HEK293 (cell line): ENCODE measurements around the gene CDR2L.

Experiments used
- REPIN1 ChIP-seq: fragments of 450-650 bp; formaldehyde crosslinking; IDR thresholded peaks from 2 replicates; pipeline ENCODE4 v1.5.1; 2017; ENCODE audit warnings: missing biosample characterization, missing genetic modification characterization, low read depth
- YY1 ChIP-seq: fragments of 450-650 bp; formaldehyde crosslinking; IDR thresholded peaks from 2 replicates; pipeline ENCODE4 v1.5.1; 2018; ENCODE audit warnings: missing biosample characterization, missing genetic modification characterization
- ZBTB7A ChIP-seq: fragments of 450-650 bp; formaldehyde crosslinking; IDR thresholded peaks from 2 replicates; pipeline ENCODE4 v1.5.1; 2016; ENCODE audit warnings: low read depth, missing biosample characterization, missing genetic modification characterization
- ZNF23 ChIP-seq: fragments of 450-650 bp; formaldehyde crosslinking; IDR thresholded peaks from 2 replicates; pipeline ENCODE4 v1.5.1; 2016; ENCODE audit warnings: missing biosample characterization, missing genetic modification characterization, borderline replicate concordance
- TF ChIP-seq, protein P1 (sequence below): fragments of 450-650 bp; formaldehyde crosslinking; IDR thresholded peaks from 2 replicates; pipeline ENCODE4 v1.5.1; 2016; ENCODE audit warnings: missing biosample characterization, missing genetic modification characterization
- TF ChIP-seq, protein P2 (sequence below): fragments of 450-650 bp; formaldehyde crosslinking; IDR thresholded peaks from 2 replicates; pipeline ENCODE4 v1.5.1; 2016; ENCODE audit warnings: missing biosample characterization, missing genetic modification characterization

DNA sequence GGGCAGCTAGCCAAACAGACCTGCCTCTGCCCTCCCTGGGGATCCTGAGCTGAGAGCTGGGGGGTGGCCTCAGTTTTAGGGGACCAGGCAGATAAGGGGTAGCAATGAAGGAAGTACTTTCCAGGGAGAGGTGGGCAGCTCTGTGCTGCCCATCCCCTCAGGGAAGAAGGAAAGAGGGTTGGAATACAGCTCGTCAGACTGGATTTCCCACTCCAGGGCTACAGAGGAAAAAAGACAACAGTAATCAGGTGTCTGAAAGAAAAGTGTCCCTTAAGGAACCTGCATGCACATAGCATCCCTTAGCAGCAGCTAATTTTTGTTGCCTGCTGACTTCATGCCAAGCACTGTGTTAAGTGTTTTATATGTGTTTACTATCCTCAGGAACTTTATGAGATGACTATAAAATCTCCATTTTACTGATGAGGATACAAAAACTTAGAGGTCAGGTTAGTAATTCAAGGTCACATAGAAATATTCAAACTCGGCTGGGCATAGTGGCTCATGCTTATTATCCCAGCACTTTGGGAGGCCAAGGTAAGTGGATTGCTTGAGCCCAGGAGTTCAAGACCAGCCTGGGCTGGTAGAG, 21.8 kb downstream of the CDR2L start:
- no peak for TF ChIP-seq REPIN1 (tag by site-specific recombination)
- TF ChIP-seq, protein P1, sequence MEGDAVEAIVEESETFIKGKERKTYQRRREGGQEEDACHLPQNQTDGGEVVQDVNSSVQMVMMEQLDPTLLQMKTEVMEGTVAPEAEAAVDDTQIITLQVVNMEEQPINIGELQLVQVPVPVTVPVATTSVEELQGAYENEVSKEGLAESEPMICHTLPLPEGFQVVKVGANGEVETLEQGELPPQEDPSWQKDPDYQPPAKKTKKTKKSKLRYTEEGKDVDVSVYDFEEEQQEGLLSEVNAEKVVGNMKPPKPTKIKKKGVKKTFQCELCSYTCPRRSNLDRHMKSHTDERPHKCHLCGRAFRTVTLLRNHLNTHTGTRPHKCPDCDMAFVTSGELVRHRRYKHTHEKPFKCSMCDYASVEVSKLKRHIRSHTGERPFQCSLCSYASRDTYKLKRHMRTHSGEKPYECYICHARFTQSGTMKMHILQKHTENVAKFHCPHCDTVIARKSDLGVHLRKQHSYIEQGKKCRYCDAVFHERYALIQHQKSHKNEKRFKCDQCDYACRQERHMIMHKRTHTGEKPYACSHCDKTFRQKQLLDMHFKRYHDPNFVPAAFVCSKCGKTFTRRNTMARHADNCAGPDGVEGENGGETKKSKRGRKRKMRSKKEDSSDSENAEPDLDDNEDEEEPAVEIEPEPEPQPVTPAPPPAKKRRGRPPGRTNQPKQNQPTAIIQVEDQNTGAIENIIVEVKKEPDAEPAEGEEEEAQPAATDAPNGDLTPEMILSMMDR (tag by site-specific recombination), result no peak
- TF ChIP-seq YY1 (tag by site-specific recombination), result no peak
- no peak for TF ChIP-seq ZBTB7A
- TF ChIP-seq, protein P2, sequence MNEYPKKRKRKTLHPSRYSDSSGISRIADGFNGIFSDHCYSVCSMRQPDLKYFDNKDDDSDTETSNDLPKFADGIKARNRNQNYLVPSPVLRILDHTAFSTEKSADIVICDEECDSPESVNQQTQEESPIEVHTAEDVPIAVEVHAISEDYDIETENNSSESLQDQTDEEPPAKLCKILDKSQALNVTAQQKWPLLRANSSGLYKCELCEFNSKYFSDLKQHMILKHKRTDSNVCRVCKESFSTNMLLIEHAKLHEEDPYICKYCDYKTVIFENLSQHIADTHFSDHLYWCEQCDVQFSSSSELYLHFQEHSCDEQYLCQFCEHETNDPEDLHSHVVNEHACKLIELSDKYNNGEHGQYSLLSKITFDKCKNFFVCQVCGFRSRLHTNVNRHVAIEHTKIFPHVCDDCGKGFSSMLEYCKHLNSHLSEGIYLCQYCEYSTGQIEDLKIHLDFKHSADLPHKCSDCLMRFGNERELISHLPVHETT (tag by site-specific recombination), result no peak
- TF ChIP-seq ZNF23 (tag by site-specific recombination), result no peak
